ENCODE results near the gene SCRG1. TPM values are rescaled to one million over a fixed set of nuclear protein-coding genes. Genes with fewer than 3 reads are reported as not detected.

The SCRG1 gene
- total RNA-seq, 2 experiments from 2014 or later, result not detected

- ChIA-PET POLR2A (interaction anchor here (0.5 to 7.0 kb wide), 10 partner anchors 12 to 1129 kb away, joined by 3 to 131 read pairs (median 4); partner anchors contain the start of genes GALNT7 and HMGB2), CTCF (interaction anchor here (0.8 to 2.0 kb wide), 3 partner anchors 34 to 57 kb away, joined by 3 to 13 read pairs (median 4); partner anchors contain the start of gene HMGB2)
Observed at GRCh38 chr4:173370477-173371291, 28.2 kb downstream of the SCRG1 start, which contains the start of gene SAP30. TSS of gene SAP30 (plus strand) at chr4:173370954. CDS start at chr4:173371183, 229 bp downstream.

DNA sequence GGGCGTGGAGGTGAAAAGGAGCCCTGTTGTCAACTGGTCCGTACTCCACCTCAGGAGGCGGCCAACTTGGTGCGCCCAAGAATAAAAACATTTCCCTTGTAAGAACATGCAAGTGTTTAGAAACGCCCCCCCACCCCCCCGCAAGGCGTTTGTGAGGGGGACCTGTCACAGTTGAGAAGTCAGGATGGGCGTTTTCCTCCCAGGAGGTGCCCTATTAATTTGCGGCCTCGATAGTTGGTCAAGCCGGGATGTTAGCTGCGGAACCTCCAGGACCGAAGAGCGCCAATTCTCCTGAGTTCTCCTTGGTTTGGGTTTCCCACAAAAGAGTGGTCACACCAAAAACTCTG is 28.8 kb downstream of the SCRG1 start:
- POLR2A ChIA-PET, result interaction anchor here (0.6 to 7.0 kb wide), 7 partner anchors 16 to 1129 kb away, joined by 3 to 131 read pairs (median 3); partner anchors contain the start of genes GALNT7 and HMGB2
- CTCF ChIA-PET, result interaction anchor here (2.0 kb wide), 1 partner anchor 36 kb away, joined by 13 read pairs; the partner anchor contains the start of gene HMGB2

GRCh38 chr4:173367946-173368345 is 31.0 kb downstream of the SCRG1 start:
- ChIA-PET CTCF (no interaction called here), POLR2A (interaction anchor here (7.0 kb wide), 1 partner anchor 34 kb away, joined by 131 read pairs; the partner anchor contains the start of gene HMGB2)

DNA sequence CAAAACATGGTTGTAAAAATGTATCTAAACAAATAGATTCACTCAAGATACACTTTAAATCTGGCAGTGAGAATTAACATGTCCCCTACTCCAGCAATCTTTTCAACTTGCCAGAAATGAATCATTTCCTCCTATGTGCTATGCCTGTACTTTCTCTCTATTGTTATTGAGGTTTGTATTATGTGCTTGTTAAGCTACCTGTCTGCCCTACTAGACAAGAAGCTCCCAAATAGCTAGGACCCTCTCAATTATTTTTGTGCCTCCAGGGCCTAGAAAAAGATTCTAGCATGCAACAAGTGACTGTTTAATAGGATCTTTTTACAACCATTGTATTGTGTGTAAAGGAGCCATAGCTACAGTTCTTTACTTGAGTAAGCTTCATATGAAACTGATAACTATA is 31.6 kb downstream of the SCRG1 start:
- ChIA-PET CTCF (no interaction called here), POLR2A (interaction anchor here (7.0 kb wide), 1 partner anchor 34 kb away, joined by 131 read pairs; the partner anchor contains the start of gene HMGB2)

DNA sequence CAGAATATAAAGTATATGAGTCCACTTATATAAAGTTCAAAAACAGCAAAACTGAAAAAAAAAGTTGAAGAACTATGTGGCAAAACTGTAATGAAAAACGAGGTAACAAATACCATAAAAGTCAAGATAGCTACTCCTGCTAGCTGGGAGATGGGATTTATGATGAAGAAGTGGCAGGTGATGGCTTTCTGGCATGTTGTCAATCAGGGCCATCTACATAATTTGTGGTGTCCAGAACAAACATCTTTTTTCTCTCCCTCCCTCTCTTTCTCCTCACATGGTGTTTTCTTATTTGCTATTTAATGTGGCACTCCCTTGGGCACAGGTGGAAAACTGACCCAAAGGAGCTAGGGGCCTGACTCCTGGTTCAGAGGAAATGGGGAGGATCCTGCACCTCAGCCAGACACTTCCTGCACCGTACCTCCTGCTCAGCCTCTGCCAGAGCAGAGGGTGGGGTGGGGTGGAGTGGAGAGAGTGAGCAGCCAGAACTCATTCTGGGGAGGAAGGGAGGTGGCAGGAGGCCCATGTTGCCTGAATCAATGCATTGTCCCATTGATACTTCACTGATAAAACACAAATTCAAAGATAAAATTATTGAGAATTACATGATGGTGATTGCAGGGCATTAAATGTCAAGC is 33.4 kb downstream of the SCRG1 start:
- CTCF ChIA-PET, result no interaction called here
- POLR2A ChIA-PET, result no interaction called here

DNA sequence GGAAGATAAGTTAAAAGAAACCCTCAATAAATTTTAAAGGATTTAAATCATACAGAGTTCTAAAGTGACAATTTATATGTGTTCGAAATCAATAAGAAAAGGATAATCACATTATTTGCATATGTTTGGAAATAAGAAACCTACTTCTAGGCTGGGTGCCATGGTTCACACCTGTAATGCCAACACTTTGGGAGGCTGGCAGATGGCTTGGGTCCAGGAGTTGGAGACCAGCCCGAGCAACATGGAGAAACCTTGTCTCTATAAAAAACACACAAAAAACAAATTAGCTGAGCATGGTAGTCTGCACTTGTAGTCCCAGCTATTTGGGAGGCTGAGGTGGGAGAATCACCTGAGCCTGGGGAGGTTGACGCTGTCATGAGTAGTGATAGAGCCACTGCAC is 36.2 kb downstream of the SCRG1 start:
- POLR2A ChIA-PET, result no interaction called here
- CTCF ChIA-PET, result interaction anchor here (0.7 kb wide), 1 partner anchor 335 kb away, joined by 3 read pairs; no protein-coding TSS in a partner anchor

DNA sequence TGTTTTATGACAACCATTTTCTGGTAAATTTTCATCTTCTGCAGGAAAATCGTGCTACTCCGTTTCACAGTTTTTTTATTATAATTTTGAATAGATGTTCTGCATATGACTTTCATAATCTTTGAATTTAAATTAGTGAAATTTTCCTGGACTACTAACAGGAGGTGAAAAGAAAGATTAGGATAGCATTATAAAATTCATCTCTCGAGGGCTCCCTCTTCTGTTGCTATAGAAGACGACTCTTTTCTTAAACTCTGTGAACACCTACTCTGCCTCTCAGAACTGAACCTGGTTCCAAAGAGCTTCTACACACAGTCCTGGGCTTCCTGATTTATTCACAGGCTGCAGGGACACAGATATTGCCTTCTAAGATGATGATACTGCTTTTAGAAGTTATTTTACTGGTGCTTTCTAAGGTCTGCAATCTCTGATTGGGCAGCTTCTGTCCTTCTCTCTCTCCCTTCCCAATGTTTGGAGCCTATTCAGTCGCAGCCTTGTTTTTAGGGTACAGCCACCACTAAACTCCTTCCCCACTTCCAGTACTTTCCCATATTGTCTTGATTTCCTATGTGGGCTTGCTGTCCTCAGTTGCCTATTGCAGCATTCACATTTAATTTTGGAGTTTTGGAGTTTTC is 38.2 kb downstream of the SCRG1 start:
- POLR2A ChIA-PET, result no interaction called here
- CTCF ChIA-PET, result no interaction called here

DNA sequence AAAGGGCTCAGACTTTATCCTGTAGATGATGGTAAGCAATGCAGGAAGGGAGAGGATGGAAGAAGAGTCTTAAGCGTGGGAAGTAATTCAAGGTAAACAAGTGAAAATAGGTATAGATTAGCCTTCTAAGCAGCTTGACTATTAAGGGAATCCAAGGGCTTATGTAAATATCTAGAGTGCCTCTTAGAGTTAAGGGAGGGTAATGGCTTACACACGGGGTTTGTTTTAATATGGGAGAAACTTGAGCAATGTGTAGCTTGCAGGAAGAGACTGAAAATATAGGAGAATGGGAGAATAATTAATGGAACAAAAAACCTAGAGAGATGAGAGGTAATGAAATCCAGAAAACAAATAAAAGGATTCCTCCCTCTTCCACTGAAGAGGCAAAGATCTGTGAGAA is 41.0 kb downstream of the SCRG1 start:
- ChIA-PET POLR2A (no interaction called here), CTCF (no interaction called here)

- ChIA-PET CTCF (interaction anchor here (1.0 kb wide), 1 partner anchor 334 kb away, joined by 3 read pairs; no protein-coding TSS in a partner anchor), POLR2A (no interaction called here)
Observed at GRCh38 chr4:173347467-173347866, 51.4 kb downstream of the SCRG1 start.

GRCh38 chr4:173346074-173346473 is 52.8 kb downstream of the SCRG1 start:
- POLR2A ChIA-PET, result interaction anchor here (1.2 kb wide), 1 partner anchor 23 kb away, joined by 3 read pairs; no protein-coding TSS in a partner anchor
- CTCF ChIA-PET, result no interaction called here

- ChIA-PET CTCF (no interaction called here), POLR2A (no interaction called here)
Observed at GRCh38 chr4:173345648-173346047, 53.3 kb downstream of the SCRG1 start.

DNA sequence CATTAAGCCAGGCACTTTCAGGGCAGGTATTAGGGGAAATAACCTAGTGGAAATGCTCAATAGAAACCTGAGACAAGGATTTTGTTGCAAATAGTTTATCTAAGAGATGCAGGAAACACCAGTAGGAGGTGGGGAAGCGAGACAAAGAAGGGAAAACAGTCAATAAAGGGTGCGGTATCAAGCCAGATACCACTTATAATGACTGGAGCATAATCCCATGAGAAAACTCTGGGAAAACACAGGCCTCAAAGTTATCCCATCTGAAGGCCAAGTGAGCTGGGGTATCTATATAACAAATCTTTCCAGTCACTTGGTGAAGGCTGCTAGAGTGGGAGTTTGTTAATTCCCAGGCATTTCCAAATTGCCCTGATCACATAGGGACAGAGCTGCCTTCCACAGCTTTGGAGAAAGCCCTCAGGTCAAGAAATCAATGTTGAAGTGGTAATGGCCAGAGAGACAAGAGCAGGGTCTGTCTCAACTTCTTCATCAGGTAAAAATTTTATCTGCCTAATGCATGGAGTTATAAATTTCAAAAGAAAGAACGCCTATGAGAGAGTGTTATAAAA is 55.0 kb downstream of the SCRG1 start:
- POLR2A ChIA-PET, result no interaction called here
- CTCF ChIA-PET, result no interaction called here

GRCh38 chr4:173337463-173337862 is 61.5 kb downstream of the SCRG1 start:
- ChIA-PET CTCF (interaction anchor here (1.1 to 2.0 kb wide), 2 partner anchors 21 to 34 kb away, joined by 3 to 4 read pairs; partner anchors contain the start of gene SAP30), POLR2A (no interaction called here)

GRCh38 chr4:173334891-173335752 is 63.8 kb downstream of the SCRG1 start:
- ChIA-PET CTCF (interaction anchor here (0.9 to 1.9 kb wide), 3 partner anchors 14 to 38 kb away, joined by 3 to 13 read pairs (median 3); partner anchors contain the start of gene SAP30), POLR2A (interaction anchor here (0.6 to 4.7 kb wide), 2 partner anchors 35 to 78 kb away, joined by 4 to 131 read pairs; partner anchors contain the start of gene SAP30)

Other genes starting within 250 kb of the SCRG1 start
- 10 to 100 TPM; 18.3 to 19.5 TPM for gene GALNT7, start 230.3 kb downstream of the SCRG1 start, total RNA-seq
- 100 to 1,000 TPM; 368 to 370 TPM for gene HMGB2, start 64.8 kb downstream of the SCRG1 start, total RNA-seq
- gene SAP30, start 28.2 kb downstream of the SCRG1 start, total RNA-seq, result 10 to 100 TPM; 35.2 to 36.4 TPM
- gene HAND2, start 131.1 kb upstream of the SCRG1 start, total RNA-seq, result not detected

Data from activated CD8-positive, alpha-beta memory T cell treated with anti-CD3 and anti-CD28 coated beads for 36 hours (primary cell).